HepG2 (cell line): Measurements from ENCODE around the gene PRKCB. TPM values are rescaled to one million over a fixed set of nuclear protein-coding genes. Genes with fewer than 3 reads are reported as not detected.

Source experiments
- ATAC-seq: fragments of 200-7000 bp; cut with Tn5 transposase; 3 replicates; pipeline ENCODE4 v1.9.1; 2020; ENCODE audit warnings: mild to moderate bottlenecking, moderate library complexity
- BruUV-seq: library from RNA; stranded (reverse); fragments of 400-500 nt; replicated peaks from 2 replicates; lab custom pipeline; 2021; lab: Mats Ljungman, UMichigan
- CTCF ChIA-PET: fragments of 300-600 bp; formaldehyde crosslinking; extraction: SDS; loops from one replicate; lab custom pipeline; 2021; ENCODE audit warnings: low total read pairs, inconsistent platforms, low intra/inter-chr PET ratio; lab: Yijun Ruan, JAX
- POLR2A ChIA-PET: fragments of 350-600 bp; sonication (Branson Sonifier 250); formaldehyde crosslinking; loops from one replicate; lab custom pipeline; 2020; ENCODE audit warnings: antibody characterized with exemption, inconsistent platforms; lab: Yijun Ruan, JAX
- DNase-seq: peaks from one replicate; pipeline ENCODE4 v3.0.0-alpha.2; 2015; ENCODE audit warnings: low spot score
- FAIRE-seq: peaks from 3 replicates; lab custom pipeline; 2011; peaks lifted over from hg19 to GRCh38; lab: Jason Lieb, UNC
- H2AFZ ChIP-seq: one replicate; pipeline ENCODE4 v1.6.1; 2011; ENCODE audit warnings: low read length, inconsistent platforms
- H3K27ac ChIP-seq: fragments of 300-600 bp; 3 replicates; pipeline ENCODE4 v1.8.0; 2011; ENCODE audit warnings: mixed run types, mild to moderate bottlenecking, mixed read lengths, low read length, inconsistent platforms; ENCODE audit not compliant: insufficient read depth; ENCODE audit errors: extremely low read length
- H3K27me3 ChIP-seq, 2 experiments: fragments of 200-600 bp in 1 of 2; 2 replicates in 1 of 2; 3 replicates in 1 of 2; pipeline versions ENCODE4 v1.6.0 to v1.8.0; 2011; ENCODE audit warnings: low read length in 2 of 2, mild to moderate bottlenecking in 2 of 2, moderate library complexity in 2 of 2, inconsistent platforms in 1 of 2; ENCODE audit not compliant: insufficient read depth in 2 of 2, control insufficient read depth in 1 of 2
- H3K36me3 ChIP-seq, 2 experiments: fragments of 200-600 bp in 1 of 2; replicated peaks in 1 of 2; 2 replicates in 1 of 2; 3 replicates in 1 of 2; pipeline versions ENCODE4 v1.5.1 to v1.8.0; 2011; ENCODE audit warnings: low read length in 2 of 2, inconsistent platforms in 1 of 2; ENCODE audit not compliant: insufficient read depth in 2 of 2, control insufficient read depth in 1 of 2
- H3K4me1 ChIP-seq: 2 replicates; pipeline ENCODE4 v1.5.1; 2012; ENCODE audit warnings: low read length, inconsistent platforms; ENCODE audit not compliant: insufficient read depth
- H3K4me2 ChIP-seq: 2 replicates; pipeline ENCODE4 v1.6.0; 2011; ENCODE audit warnings: low read depth, low read length, inconsistent platforms
- H3K4me3 ChIP-seq, 3 experiments: fragments of 200-600 bp in 1 of 3; sonication (generic), shearing (Covaris generic) in 1 of 3; replicated peaks in 1 of 3; 2 replicates each; pipeline ENCODE4 v1.5.1; 2011 to 2016; ENCODE audit warnings: low read length in 3 of 3, inconsistent platforms in 2 of 3, low read depth in 2 of 3, mild to moderate bottlenecking in 2 of 3, control low read depth in 1 of 3, mixed read lengths in 1 of 3; ENCODE audit not compliant: insufficient read depth in 1 of 3
- H3K79me2 ChIP-seq: one replicate; pipeline ENCODE4 v1.6.1; 2011; ENCODE audit warnings: low read length, inconsistent platforms; ENCODE audit not compliant: insufficient read depth
- H3K9ac ChIP-seq: 2 replicates; pipeline ENCODE4 v1.6.0; 2011; ENCODE audit warnings: mild to moderate bottlenecking, low read depth, low read length, inconsistent platforms; ENCODE audit not compliant: insufficient read depth
- H3K9me3 ChIP-seq: 2 replicates; pipeline ENCODE4 v1.5.1; 2012; ENCODE audit warnings: mild to moderate bottlenecking, low read length
- H4K20me1 ChIP-seq: 2 replicates; pipeline ENCODE4 v1.6.0; 2011; ENCODE audit warnings: inconsistent platforms, mild to moderate bottlenecking, low read length, moderate library complexity; ENCODE audit not compliant: insufficient read depth
- FOXC1 ChIP-seq: sonication (generic); formaldehyde crosslinking; IDR thresholded peaks from 2 replicates; pipeline ENCODE4 v1.8.0; 2022; ENCODE audit warnings: mild to moderate bottlenecking, missing genetic modification reagents, borderline replicate concordance
- JDP2 ChIP-seq: sonication (generic); formaldehyde crosslinking; IDR thresholded peaks from 2 replicates; pipeline ENCODE4 v1.8.1; 2022; ENCODE audit warnings: missing genetic modification reagents, borderline replicate concordance
- KDM3A ChIP-seq: IDR thresholded peaks from 2 replicates; pipeline ENCODE4 v1.6.1; 2018; ENCODE audit warnings: low read depth, missing compliant biosample characterization
- NFKB2 ChIP-seq: sonication (generic); formaldehyde crosslinking; IDR thresholded peaks from 2 replicates; pipeline ENCODE4 v1.4.0; 2020; ENCODE audit warnings: missing genetic modification reagents, borderline replicate concordance
- RFXANK ChIP-seq: IDR thresholded peaks from 2 replicates; pipeline ENCODE4 v1.6.1; 2016
- RNF2 ChIP-seq: fragments of 450-650 bp; conservative IDR thresholded peaks from 2 replicates; pipeline ENCODE4 v1.6.1; 2016; ENCODE audit warnings: low read depth
- SMYD3 ChIP-seq: sonication (generic); formaldehyde crosslinking; IDR thresholded peaks from 2 replicates; pipeline ENCODE4 v1.8.1; 2023; ENCODE audit warnings: mild to moderate bottlenecking, missing genetic modification reagents
- ZNF138 ChIP-seq: sonication (generic); formaldehyde crosslinking; IDR thresholded peaks from 2 replicates; pipeline ENCODE4 v1.5.0; 2020; ENCODE audit warnings: mild to moderate bottlenecking, low read depth, missing genetic modification reagents
- ZNF160 ChIP-seq: sonication (generic); formaldehyde crosslinking; IDR thresholded peaks from 2 replicates; pipeline ENCODE4 v1.8.0; 2022; ENCODE audit warnings: mild to moderate bottlenecking, inconsistent platforms, missing genetic modification reagents
- ZNF558 ChIP-seq: sonication (generic); formaldehyde crosslinking; IDR thresholded peaks from 2 replicates; pipeline ENCODE4 v1.9.0; 2022; ENCODE audit warnings: mild to moderate bottlenecking, missing genetic modification reagents, borderline replicate concordance
- ZNF629 ChIP-seq: sonication (generic); formaldehyde crosslinking; conservative IDR thresholded peaks from 2 replicates; pipeline ENCODE4 v1.5.0; 2020; ENCODE audit warnings: missing genetic modification reagents
- ZNF652 ChIP-seq: IDR thresholded peaks from 2 replicates; pipeline ENCODE4 v1.6.1; 2016; ENCODE audit warnings: low read depth, borderline replicate concordance
- ZNF737 ChIP-seq: sonication (generic); formaldehyde crosslinking; IDR thresholded peaks from 2 replicates; pipeline ENCODE4 v1.5.0; 2020; ENCODE audit warnings: missing genetic modification reagents, mild to moderate bottlenecking, borderline replicate concordance
- WGBS: methylation state at CpG from one replicate; pipeline ENCODE4 v1.1.6; 2017; ENCODE audit warnings: low lambda C conversion rate; 5-methylcytosine and 5-hydroxymethylcytosine counted together
- in situ Hi-C: cut with HindIII; loops from 2 replicates; pipeline ENCODE4 v1.10.0; 2017; ENCODE audit warnings: low pct_unique_long_range_greater_than_20kb; ENCODE audit not compliant: extremely low pct_ligation_motif_present
- intact Hi-C: fragments of 100-400 bp; cut with micrococcal nuclease; formaldehyde crosslinking; loops from one replicate; pipeline ENCODE4 v1.10.0; 2022; ENCODE audit not compliant: unreplicated experiment
- polyA plus RNA-seq, 8 experiments: library from polyadenylated mRNA; depleted of rRNA in 3 of 8; stranded (reverse) in 7 of 8; unstranded in 1 of 8; fragments of >200 nt; fragmentation: Illumina TruSeq in 4 of 8; extraction: Trizol in 4 of 8; gene quantifications; 2 replicates each; pipeline versions ENCODE4 v1.2.1 to v1.2.3, GENCODE V29; 2011 to 2016; ENCODE audit warnings: low read depth in 4 of 8, missing spikeins in 1 of 8, mixed read lengths in 1 of 8; ENCODE audit not compliant: insufficient read depth in 1 of 8
- total RNA-seq, 5 experiments: library from RNA; depleted of rRNA; stranded (reverse); fragments of >200 nt; fragmentation: Illumina TruSeq; extraction: Trizol; gene quantifications; 2 replicates each; pipeline ENCODE4 v1.2.3, GENCODE V29; 2016; ENCODE audit warnings: low read depth in 1 of 5
- TF ChIP-seq, protein P1 (sequence below), 2 experiments: sonication (generic) in 1 of 2; formaldehyde crosslinking in 1 of 2; IDR thresholded peaks; 2 replicates each; pipeline versions ENCODE4 v1.5.1 to v1.6.1; 2011 to 2020; ENCODE audit warnings: borderline replicate concordance in 1 of 2, low read depth in 1 of 2, low read length in 1 of 2, mild to moderate bottlenecking in 1 of 2, missing genetic modification reagents in 1 of 2, moderate library complexity in 1 of 2

PRKCB gene
- total and polyA plus RNA-seq, 2 of the 13 experiments (the other 11 are each of a cell fraction or from before 2014, with no cell fraction given) = 0.01 TPM; not detected in 1

GRCh38 chr16:24098896-24099295 lies 263.1 kb downstream of the PRKCB start:
- H2AFZ ChIP-seq = no peak overlapping the region
- BruUV-seq = no TSS peak
- H3K4me3 ChIP-seq = no peak overlapping the region
- H3K4me2 ChIP-seq = no peak overlapping the region
- POLR2A ChIA-PET = no interaction called here
- DNase-seq (no peak), ATAC-seq (no peak), FAIRE-seq (no peak)
- 2% methylated on average over 2 of the region's 2 CpGs for WGBS
- H3K27me3 ChIP-seq = peaks cover 0 to 3% of the 10 kb centered on the region in 2 experiments; a peak in 1 of 5 replicates
- TF ChIP-seq RNF2 (no peak), RFXANK (CRISPR knock-in tag) (no peak), JDP2 (CRISPR knock-in tag) (no peak), ZNF737 (no peak), ZNF629 (CRISPR knock-in tag) (no peak), ZNF652 (CRISPR knock-in tag) (no peak), ZNF558 (CRISPR knock-in tag) (no peak), SMYD3 (CRISPR knock-in tag) (no peak), ZNF138 (CRISPR knock-in tag) (no peak), ZNF160 (no peak), FOXC1 (CRISPR knock-in tag) (no peak), KDM3A (CRISPR knock-in tag) (no peak), NFKB2 (CRISPR knock-in tag) (no peak)
- TF ChIP-seq, protein P1, sequence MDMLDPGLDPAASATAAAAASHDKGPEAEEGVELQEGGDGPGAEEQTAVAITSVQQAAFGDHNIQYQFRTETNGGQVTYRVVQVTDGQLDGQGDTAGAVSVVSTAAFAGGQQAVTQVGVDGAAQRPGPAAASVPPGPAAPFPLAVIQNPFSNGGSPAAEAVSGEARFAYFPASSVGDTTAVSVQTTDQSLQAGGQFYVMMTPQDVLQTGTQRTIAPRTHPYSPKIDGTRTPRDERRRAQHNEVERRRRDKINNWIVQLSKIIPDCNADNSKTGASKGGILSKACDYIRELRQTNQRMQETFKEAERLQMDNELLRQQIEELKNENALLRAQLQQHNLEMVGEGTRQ (IDR thresholded peaks at IDR 0.05; ENCODE audit: low read depth, low read length) = no peak
- TF ChIP-seq, protein P1 (CRISPR knock-in tag; IDR thresholded peaks at IDR 0.05; ENCODE audit: borderline replicate concordance) = no peak
- H3K9me3 ChIP-seq = no peaks in the 10 kb centered on the region
- intact Hi-C loops (no loop called here), in situ Hi-C loops (no loop called here)
- CTCF ChIA-PET = no interaction called here
- no peaks in the 10 kb centered on the region for H4K20me1 ChIP-seq
- H3K36me3 ChIP-seq = no peaks in the 10 kb centered on the region
- no peak overlapping the region for H3K27ac ChIP-seq
- H3K79me2 ChIP-seq = no peaks in the 10 kb centered on the region
- no peaks in the 10 kb centered on the region for H3K4me1 ChIP-seq
- H3K9ac ChIP-seq = no peak overlapping the region
